BJ (cell line): ENCODE results near the gene XAGE5. TPM values are rescaled to one million over a fixed set of nuclear protein-coding genes. Genes with fewer than 3 reads are reported as not detected.

Experiments used
- CTCF ChIA-PET: fragments of 350-600 bp; formaldehyde crosslinking; extraction: SDS; loops from one replicate; lab custom pipeline; 2021; ENCODE audit warnings: antibody characterized with exemption, inconsistent platforms; lab: Yijun Ruan, JAX
- POLR2A ChIA-PET: fragments of 300-600 bp; sonication (Branson Sonifier 250); formaldehyde crosslinking; extraction: SDS; loops from one replicate; lab custom pipeline; 2021; ENCODE audit warnings: antibody characterized with exemption; lab: Charles Lee
- DNase-seq: peaks from one replicate; pipeline ENCODE4 v3.0.0-alpha.2; 2011; ENCODE audit warnings: low read depth
- H3K27me3 ChIP-seq: 2 replicates; pipeline ENCODE4 v1.6.0; 2011; ENCODE audit warnings: low read length; ENCODE audit not compliant: control insufficient read depth, insufficient read depth
- H3K36me3 ChIP-seq: 2 replicates; pipeline ENCODE4 v1.5.1; 2011; ENCODE audit warnings: low read length; ENCODE audit not compliant: control insufficient read depth, insufficient read depth
- H3K4me3 ChIP-seq: 2 replicates; pipeline ENCODE4 v1.5.1; 2011; ENCODE audit warnings: low read depth, mild to moderate bottlenecking, control low read depth, low read length
- polyA plus RNA-seq: library from polyadenylated mRNA; depleted of rRNA; stranded (reverse); fragments of >200 nt; gene quantifications from 2 replicates; pipeline ENCODE4 v1.2.3, GENCODE V29; 2011; rRNA removed
- small RNA-seq: library from RNA; depleted of rRNA; stranded (forward); fragments of <200 nt; gene quantifications from one replicate; pipeline ENCODE3, GENCODE V24; 2012; ENCODE audit warnings: low replicate concordance, low read depth; ENCODE audit not compliant: insufficient read length
- TF ChIP-seq, protein P1 (sequence below): IDR thresholded peaks from 2 replicates; pipeline ENCODE4 v1.5.1; 2011; ENCODE audit warnings: low read depth, mild to moderate bottlenecking, control low read depth, inconsistent platforms, low read length, moderate library complexity; ENCODE audit not compliant: insufficient read depth

Gene XAGE5
- polyA plus RNA-seq, 1 experiment: not detected

DNA sequence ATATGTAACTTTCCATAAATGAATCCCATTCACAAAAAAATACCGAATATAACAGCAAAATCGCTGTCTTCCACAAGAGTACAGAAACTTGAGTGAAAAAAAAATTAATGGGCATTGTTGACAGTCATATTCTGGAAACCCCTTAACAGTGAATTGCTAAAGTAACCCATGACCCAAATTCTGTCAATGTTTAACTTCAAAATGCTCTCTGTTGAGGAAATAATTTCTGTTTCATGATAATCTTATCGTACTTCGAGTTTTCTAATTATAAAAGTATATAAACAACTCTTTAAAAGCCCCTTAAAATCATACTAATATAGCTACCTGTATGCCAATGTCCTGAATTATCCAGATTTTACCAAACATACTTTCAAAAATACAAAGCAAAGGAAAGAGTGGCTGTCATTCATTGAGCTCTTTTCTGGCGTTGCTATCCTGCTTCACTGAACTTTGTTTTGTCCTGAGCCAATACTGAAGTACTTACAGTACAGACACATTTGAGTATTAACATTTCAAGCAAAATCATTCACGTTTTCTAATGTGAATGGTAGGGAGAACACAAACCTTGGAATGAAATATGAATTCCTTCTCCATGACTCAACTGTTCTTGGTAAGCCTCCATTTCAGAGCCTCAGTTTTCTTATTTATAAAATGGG is 54.4 kb downstream of the XAGE5 start:
- CTCF ChIA-PET: no interaction called here
- Histone ChIP-seq H3K4me3 (no peak overlapping the region), H3K36me3 (no peaks in the 10 kb centered on the region), H3K27me3 (no peaks in the 10 kb centered on the region)
- TF ChIP-seq, protein P1, sequence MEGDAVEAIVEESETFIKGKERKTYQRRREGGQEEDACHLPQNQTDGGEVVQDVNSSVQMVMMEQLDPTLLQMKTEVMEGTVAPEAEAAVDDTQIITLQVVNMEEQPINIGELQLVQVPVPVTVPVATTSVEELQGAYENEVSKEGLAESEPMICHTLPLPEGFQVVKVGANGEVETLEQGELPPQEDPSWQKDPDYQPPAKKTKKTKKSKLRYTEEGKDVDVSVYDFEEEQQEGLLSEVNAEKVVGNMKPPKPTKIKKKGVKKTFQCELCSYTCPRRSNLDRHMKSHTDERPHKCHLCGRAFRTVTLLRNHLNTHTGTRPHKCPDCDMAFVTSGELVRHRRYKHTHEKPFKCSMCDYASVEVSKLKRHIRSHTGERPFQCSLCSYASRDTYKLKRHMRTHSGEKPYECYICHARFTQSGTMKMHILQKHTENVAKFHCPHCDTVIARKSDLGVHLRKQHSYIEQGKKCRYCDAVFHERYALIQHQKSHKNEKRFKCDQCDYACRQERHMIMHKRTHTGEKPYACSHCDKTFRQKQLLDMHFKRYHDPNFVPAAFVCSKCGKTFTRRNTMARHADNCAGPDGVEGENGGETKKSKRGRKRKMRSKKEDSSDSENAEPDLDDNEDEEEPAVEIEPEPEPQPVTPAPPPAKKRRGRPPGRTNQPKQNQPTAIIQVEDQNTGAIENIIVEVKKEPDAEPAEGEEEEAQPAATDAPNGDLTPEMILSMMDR: no peak
- no peak for DNase-seq
- POLR2A ChIA-PET: no interaction called here

Small RNA genes lying within 50 kb of the gene (small RNA-seq; reads per million reads assigned to genes)
- gene AC244505.6 (not detected), gene AC244505.7 (not detected)

Other genes starting within 250 kb of the XAGE5 start
- not detected in 2 replicates for gene SSX7, start 156.4 kb upstream of the XAGE5 start, polyA plus RNA-seq
- not detected in 2 replicates for gene SSX2, start 104.1 kb upstream of the XAGE5 start, polyA plus RNA-seq
- gene SSX2B, start 60.0 kb upstream of the XAGE5 start, polyA plus RNA-seq: not detected in 2 replicates
- not detected in 2 replicates for gene SPANXN5, start 13.9 kb upstream of the XAGE5 start, polyA plus RNA-seq
- not detected in 2 replicates for gene XAGE3, start 56.8 kb downstream of the XAGE5 start, polyA plus RNA-seq
- 28.8 and 49.5 TPM in 2 replicates for gene FAM156B, start 86.0 kb downstream of the XAGE5 start, polyA plus RNA-seq
- 27.6 and 33.3 TPM in 2 replicates for gene FAM156A, start 147.2 kb downstream of the XAGE5 start, polyA plus RNA-seq
- gene GPR173, start 237.5 kb downstream of the XAGE5 start, polyA plus RNA-seq: 1.7 and 2.7 TPM in 2 replicates